Measurements from ENCODE around the gene CDC42EP1.

DNA sequence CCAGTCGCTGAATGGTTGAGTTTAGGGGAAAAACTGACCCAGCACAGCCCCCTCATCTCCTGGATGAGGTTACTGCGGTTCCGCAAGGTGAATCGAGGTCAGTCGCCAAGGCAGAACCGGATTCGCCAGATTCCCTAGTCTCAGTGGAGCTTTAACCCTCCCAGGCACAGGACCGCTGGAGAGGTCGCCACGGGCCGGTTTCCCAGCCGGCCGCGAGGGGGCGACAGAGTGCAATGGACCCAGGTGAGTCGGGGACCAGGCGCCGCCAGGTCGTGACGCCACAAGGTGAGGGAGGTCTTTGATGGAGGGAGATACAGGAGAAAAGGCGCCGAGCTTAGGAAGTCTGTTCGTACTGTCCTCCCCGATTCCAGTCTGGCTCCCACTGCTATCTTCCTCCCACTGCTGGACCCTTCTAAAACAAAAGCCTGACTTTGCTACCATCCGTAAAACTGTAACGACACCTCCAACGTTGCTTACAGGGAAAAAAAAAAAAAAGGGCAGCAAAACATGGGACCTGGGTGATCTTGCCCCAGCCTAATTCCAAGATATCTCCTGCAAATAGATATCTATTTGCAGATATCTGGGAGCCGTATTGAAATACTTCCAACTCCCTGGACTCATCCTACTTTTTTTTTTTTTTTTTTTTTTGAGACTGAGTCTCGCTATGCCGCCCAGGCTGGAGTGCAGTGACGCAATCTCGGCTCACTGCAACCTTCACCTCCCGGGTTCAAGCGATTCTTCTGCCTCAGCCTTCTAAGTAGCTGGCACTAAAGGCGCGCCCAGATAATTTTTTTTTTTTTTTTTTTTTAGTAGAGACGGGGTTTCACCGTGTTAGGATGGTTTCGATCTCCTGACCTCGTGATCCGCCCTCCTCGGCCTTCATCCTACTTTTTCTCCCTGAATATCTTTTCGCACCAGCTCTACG is 47.0 kb downstream of the CDC42EP1 start:
- TF ChIP-seq, protein P1, sequence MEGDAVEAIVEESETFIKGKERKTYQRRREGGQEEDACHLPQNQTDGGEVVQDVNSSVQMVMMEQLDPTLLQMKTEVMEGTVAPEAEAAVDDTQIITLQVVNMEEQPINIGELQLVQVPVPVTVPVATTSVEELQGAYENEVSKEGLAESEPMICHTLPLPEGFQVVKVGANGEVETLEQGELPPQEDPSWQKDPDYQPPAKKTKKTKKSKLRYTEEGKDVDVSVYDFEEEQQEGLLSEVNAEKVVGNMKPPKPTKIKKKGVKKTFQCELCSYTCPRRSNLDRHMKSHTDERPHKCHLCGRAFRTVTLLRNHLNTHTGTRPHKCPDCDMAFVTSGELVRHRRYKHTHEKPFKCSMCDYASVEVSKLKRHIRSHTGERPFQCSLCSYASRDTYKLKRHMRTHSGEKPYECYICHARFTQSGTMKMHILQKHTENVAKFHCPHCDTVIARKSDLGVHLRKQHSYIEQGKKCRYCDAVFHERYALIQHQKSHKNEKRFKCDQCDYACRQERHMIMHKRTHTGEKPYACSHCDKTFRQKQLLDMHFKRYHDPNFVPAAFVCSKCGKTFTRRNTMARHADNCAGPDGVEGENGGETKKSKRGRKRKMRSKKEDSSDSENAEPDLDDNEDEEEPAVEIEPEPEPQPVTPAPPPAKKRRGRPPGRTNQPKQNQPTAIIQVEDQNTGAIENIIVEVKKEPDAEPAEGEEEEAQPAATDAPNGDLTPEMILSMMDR (IDR thresholded peaks at IDR 0.05): peak in 2 of 3 donors; percentile 90 to 91
- TF ChIP-seq POLR2A (IDR thresholded peaks at IDR 0.05): no peak
